Bone marrow (tissue), 2 donors: ENCODE data around the gene ZP3.
"Not testable (repeated sequence)": the region's sequence is repeated elsewhere in the genome, so short reads cannot be mapped to it uniquely, and the experiment has no call there.

Source experiments
- DNase-seq, 2 donors: peaks; one replicate each; lab custom pipeline; 2025; lab: John Stamatoyannopoulos, UW

Gene ZP3

DNA sequence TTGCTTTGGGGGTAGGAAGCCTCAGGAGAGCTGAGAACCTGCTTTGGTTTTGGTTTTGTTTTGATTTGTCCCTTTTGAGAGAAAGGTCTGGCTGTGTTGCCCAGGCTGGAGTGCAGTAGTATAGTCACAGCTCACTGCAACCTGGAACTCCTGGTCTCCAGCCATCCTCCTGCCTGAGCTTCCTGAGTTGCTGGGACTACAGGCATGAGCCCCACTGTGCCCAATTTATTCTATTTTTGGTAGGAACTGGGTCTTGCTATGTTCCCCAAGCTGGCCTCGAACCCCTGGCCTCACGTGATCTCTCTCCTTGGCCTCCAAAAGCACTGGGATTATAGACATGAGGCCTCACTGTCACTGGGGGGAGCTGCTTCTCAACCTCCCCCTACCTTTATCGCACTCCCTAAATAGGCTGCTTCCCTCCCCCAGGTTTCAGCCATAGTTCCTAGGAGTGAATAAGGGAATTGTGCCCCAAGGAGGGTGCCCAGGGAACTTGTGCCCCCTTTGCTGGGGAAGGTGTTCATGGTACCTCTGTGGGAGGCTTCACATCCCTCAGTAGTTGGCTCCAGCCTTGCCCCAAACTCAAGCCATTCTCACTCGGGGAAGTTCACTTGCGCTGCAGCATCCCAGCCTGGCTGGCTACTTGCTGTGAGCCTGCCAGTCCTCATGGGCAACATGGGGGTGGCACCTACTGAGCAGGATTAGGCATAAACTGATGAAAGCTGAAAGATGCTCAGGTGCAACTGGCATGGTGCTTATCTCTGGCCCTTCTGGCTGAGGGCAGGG is 18.1 kb downstream of the ZP3 start:
- not testable (repeated sequence) for DNase-seq

DNA sequence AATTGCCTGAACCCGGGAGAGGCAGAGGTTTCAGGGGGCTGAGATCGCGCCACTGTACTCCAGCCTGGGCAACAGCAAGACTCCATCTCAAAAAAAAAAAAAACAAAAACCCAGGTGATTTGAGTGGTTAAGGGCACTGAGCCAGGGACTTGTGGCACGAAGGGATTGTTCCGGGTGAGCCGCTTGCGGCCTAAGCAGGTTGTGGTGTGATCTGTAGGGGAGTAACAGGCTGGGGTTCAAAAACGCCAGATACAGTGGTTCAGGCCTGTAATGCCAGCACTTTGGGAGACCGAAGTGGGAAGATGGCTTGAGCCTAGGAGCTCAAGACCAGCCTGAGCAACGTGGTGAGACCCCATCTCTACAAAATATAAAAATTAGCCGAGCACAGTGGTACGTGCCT is 19.1 kb downstream of the ZP3 start:
- DNase-seq, result not testable (repeated sequence)

DNA sequence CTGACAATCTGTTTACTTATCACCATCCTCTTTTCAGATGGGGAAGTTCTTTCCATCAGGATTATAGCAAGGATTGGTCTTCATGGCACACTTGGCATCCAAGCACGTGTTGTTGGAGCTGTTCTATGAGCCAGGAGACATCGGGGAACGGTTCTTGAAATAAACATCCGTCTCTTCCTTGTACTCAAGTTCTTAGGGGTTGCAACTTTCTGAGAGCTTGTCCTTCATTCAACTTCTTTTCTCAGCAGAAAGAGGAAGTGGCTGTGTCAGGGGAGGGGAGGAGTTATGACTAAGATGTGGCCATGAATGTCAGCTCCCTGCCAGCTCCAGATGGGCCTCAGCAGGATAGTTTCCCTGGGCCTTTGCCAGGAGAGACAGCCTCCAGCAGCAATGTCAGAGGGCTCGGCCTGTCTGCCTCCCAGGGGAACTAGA is 20.8 kb downstream of the ZP3 start:
- peak; percentile 26 to 66 for DNase-seq

- DNase-seq, result not testable (repeated sequence)
Measured at GRCh38 chr7:76457017-76457416, 32.3 kb downstream of the ZP3 start.

DNA sequence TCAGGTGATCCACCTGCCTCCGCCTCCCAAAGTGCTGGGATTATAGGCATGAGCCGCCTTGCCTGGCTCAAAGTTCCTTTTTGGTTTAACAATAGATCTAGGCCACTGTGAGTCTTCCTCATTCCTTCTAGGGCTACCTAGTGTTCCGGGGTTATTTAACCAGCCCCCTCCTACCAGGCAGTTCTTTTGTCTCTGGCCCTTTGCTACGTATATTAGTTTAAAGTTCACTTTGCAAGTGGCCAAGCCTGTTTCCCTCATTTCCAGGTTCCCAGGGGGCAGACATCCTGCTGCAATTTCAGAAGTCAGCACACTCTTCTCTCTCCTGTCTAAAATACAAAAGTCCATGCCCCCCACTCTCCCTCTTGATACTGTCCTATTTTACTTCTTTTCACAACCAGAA is 33.8 kb downstream of the ZP3 start:
- not testable (repeated sequence) for DNase-seq

- not testable (repeated sequence) for DNase-seq
Measured at GRCh38 chr7:76460767-76461166, 36.0 kb downstream of the ZP3 start.

GRCh38 chr7:76461464-76462101 is 36.8 kb downstream of the ZP3 start, which contains the start of gene DTX2:
Gene DTX2 (plus strand): TSS chr7:76461709. CDS start chr7:76480510, 18,801 bp downstream.
- not testable (repeated sequence) for DNase-seq

GRCh38 chr7:76462271-76462882 is 37.6 kb downstream of the ZP3 start:
- DNase-seq, result not testable (repeated sequence)

DNA sequence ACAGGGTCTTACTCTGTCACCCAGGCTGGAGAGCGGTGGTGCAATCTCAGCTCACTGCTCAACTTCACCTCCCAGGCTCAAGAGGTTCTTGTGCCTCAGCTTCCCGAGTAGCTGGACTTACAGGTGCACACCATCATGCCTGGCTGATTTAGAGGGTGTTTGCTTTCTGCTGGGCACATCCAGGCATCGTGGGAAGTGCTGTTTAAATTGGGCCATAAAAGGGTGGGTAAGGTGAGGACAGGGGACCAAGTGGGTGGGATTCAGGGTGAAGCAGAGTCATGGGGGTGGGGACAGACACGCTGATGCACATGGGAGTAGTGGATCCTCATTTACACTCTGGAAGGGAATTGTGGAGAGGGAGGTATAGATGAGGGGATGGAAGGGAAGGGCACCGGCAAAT is 40.2 kb downstream of the ZP3 start:
- not testable (repeated sequence) for DNase-seq

- DNase-seq, result not testable (repeated sequence)
Measured at GRCh38 chr7:76465950-76466349, 41.2 kb downstream of the ZP3 start.

DNA sequence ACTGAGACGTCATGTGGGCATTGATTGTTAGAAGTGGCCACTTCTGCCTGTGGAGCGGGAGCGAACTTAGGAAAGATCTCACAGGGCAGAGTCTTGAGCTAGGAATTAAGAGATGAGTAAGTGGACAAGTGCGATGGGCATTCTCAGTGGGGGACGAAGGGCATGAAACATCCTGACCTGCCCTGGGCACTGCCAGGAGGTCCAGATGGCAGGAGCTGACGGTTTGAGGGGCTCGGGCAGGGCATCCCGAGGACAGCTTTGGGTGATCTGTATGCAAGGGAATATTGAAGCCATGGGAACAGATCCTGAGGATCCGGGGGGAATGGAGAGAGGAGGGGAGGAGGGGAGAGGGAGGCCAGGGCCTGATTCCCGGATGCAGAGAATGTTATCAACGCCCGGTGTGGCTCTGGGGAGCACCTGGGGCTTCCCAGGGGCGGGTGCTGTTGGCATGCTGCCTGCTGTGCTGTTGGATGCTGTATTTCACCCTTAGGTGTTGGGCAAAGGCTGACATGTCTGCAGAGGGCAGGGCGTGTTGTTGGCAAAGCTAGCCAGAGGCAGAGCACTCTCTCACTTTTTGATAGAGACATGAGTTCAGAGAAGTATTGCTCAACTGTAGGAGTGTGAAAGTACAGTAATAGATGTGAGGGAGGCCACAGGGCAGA is 43.1 kb downstream of the ZP3 start:
- DNase-seq, result not testable (repeated sequence)

- not testable (repeated sequence) for DNase-seq
Measured at GRCh38 chr7:76471556-76472221, 46.9 kb downstream of the ZP3 start.

GRCh38 chr7:76473097-76473496 is 48.3 kb downstream of the ZP3 start:
- not testable (repeated sequence) for DNase-seq

- not testable (repeated sequence) for DNase-seq
Measured at GRCh38 chr7:76476280-76476679, 51.5 kb downstream of the ZP3 start.

DNA sequence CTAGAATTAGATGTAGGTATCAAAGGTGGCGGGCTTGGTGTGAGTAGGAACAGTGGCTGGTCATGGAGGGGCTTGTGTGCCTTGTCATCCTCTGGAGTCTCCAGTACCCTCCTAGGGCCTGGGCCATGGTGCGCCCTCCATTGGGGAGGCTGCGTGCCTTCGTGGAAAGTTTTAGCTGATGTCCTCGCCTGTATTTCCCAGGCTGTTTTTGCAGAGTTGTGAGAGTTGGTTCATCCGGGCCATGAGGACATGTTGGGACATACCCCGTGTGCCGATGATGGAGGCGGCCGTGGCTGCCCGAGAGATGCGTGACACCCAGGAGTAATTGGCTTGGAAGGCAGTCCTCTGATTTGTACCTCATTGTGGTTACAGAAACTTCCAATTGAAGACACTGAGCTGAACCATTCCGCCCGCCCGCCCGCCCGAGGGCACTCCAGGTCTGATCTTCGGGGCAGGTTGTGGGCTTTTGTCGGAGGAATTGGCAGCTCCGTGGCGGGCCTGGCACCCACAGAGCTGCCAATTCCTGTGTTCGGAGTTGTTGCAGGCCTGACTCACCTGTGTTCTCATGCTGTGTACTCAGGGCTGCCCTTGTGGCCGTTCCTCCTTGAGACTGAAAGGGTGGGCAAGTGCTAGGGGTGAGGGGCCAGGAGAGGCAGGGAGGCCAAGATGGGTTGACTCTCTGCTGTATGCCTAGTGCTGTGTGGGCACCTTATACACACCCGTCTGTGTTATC is 52.2 kb downstream of the ZP3 start:
- not testable (repeated sequence) for DNase-seq

- not testable (repeated sequence) for DNase-seq
Measured at GRCh38 chr7:76479628-76480027, 54.9 kb downstream of the ZP3 start.

DNA sequence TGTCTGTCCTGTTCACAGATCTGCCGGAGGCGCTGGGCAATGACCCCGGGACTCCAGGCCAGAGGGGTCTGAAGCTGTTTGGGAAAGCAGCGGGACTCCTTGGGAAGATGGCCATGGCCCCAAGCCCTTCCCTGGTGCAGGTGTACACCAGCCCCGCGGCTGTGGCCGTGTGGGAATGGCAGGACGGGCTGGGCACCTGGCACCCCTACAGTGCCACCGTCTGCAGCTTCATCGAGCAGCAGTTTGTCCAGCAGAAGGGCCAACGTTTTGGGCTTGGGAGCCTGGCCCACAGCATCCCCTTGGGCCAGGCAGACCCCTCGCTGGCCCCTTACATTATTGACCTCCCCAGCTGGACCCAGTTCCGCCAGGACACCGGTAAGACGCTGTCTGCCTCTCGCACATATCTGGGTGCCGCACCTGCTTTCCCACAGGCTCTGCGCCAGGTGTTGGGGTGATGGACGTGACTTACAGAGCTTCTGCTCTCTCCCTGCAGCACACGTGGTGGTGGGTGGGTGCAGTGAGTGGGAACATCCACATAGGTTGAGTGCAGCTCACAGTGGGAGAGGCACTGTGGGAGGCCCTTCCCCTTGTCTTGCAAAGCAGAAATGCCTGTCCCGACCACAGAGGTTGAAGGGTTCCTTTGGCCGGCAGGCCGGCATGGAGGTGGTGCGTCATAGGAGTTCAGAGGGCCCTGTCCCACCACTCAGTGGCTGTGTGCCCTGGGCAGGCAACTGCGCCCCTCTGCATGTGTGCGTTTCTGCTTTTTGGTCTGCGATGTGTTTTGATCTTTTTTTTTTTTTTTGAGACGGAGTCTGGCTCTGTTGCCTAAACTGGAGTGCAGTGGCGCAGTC is 55.9 kb downstream of the ZP3 start:
- DNase-seq, result not testable (repeated sequence)

DNA sequence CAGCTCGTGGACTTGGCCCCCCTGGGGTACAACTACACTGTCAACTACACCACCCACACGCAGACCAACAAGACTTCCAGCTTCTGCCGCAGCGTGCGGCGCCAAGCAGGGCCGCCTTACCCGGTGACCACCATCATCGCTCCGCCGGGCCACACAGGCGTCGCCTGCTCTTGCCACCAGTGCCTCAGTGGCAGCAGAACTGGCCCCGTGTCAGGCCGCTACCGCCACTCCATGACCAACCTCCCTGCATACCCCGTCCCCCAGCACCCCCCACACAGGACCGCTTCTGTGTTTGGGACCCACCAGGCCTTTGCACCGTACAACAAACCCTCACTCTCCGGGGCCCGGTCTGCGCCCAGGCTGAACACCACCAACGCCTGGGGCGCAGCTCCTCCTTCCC is 57.9 kb downstream of the ZP3 start:
- DNase-seq, result not testable (repeated sequence)

- DNase-seq, result not testable (repeated sequence)
Measured at GRCh38 chr7:76483081-76483480, 58.3 kb downstream of the ZP3 start.

DNA sequence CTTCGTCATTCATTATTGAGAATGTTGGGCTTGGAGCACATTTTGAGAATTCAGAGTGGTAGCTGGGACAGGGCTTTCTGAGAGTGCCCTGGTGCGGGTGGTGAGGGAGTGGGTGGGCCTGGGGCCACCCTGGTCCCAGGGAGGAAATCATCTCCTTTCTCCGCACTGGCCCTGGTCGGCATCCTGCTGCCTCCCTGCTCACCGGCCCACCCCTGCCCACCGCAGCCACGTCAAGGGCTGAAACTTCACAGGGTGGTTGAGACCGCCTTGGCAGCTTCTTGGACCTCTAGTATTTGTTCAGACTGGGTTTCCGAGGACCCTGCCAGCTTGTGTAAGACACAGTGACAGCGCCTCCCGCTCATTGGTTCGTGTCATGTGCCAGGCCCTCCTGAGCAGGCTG is 59.7 kb downstream of the ZP3 start:
- not testable (repeated sequence) for DNase-seq
